Vagina (tissue), 2 donors: ENCODE data around the gene PCGF1.

Source experiments
- CTCF ChIP-seq, 3 experiments: fragments of 450-650 bp in 2 of 3; fragments of 200-600 bp in 1 of 3; sonication (generic) in 1 of 3; IDR thresholded peaks; one replicate each; pipeline ENCODE4 v1.5.1; 2017 to 2019; ENCODE audit warnings: antibody characterized with exemption in 3 of 3, mild to moderate bottlenecking in 2 of 3, moderate library complexity in 2 of 3
- POLR2A ChIP-seq, 2 donors: fragments of 450-650 bp; IDR thresholded peaks; one replicate each; pipeline ENCODE4 v1.6.1; 2017; ENCODE audit warnings: antibody characterized with exemption in 2 of 2, mild to moderate bottlenecking in 2 of 2, moderate library complexity in 2 of 2
- POLR2AphosphoS5 ChIP-seq, 2 donors: sonication (generic); formaldehyde crosslinking; IDR thresholded peaks; one replicate each; pipeline ENCODE4 v1.9.0; 2017; ENCODE audit warnings: antibody characterized with exemption in 2 of 2, mild to moderate bottlenecking in 2 of 2, low read depth in 1 of 2; ENCODE audit not compliant: insufficient read depth in 1 of 2

- TF ChIP-seq CTCF (IDR thresholded peaks at IDR 0.05) (no peak), POLR2A (IDR thresholded peaks at IDR 0.05) (no peak), POLR2AphosphoS5 (IDR thresholded peaks at IDR 0.05; ENCODE audit: insufficient read depth in 1 of 2, low read depth in 1 of 2) (no peak)
Observed at GRCh38 chr2:74489906-74490305, 17.6 kb downstream of the PCGF1 start.
